GM19099 (cell line): ENCODE measurements around the gene TSR1.
A peak's percentile ranks its signal among the peaks of the same experiment; 100 is the strongest.

Source experiments
- POLR2A ChIP-seq: IDR thresholded peaks from 3 replicates; pipeline ENCODE4 v1.6.1; 2011; ENCODE audit warnings: low read depth; ENCODE audit not compliant: insufficient read length; ENCODE audit errors: extremely low read depth

TSR1 gene

GRCh38 chr17:2357931-2358434 lies 21.7 kb upstream of the TSR1 start:
- no peak for TF ChIP-seq POLR2A

GRCh38 chr17:2357237-2357636 lies 21.0 kb upstream of the TSR1 start:
- TF ChIP-seq POLR2A: no peak

GRCh38 chr17:2354311-2354710 lies 18.1 kb upstream of the TSR1 start:
- TF ChIP-seq POLR2A: no peak

GRCh38 chr17:2351269-2351668 lies 15.0 kb upstream of the TSR1 start:
- no peak for TF ChIP-seq POLR2A

- no peak for TF ChIP-seq POLR2A
Measured at GRCh38 chr17:2347805-2348685, 11.8 kb upstream of the TSR1 start.

DNA sequence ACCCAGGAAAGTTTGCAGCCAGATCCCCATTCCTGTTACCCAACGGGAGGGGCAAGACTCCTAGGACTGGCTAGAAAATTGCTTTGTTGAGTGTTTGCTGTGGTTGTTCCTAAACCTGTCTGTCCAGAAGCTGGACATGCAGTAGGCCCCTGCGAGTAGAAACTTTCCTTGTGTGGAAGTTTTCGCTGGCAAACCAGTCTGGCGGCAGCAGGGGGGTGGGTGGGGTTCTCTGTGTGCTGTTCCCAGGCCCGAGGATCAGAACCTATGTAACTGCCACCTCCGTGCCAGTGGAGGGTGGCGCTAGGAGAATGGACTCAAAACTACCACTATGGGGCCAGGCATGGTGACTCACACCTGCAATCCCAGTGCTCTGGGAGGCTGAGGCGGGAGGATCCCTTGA lies 10.2 kb upstream of the TSR1 start:
- no peak for TF ChIP-seq POLR2A

GRCh38 chr17:2344528-2344927 lies 8.3 kb upstream of the TSR1 start:
- TF ChIP-seq POLR2A: no peak

- no peak for TF ChIP-seq POLR2A
Measured at GRCh38 chr17:2343421-2343820, 7.2 kb upstream of the TSR1 start.

GRCh38 chr17:2338315-2338657 lies 2.0 kb upstream of the TSR1 start:
- no peak for TF ChIP-seq POLR2A

- peak; percentile 10 for TF ChIP-seq POLR2A
Measured at GRCh38 chr17:2337544-2338314, 1.5 kb upstream of the TSR1 start.

DNA sequence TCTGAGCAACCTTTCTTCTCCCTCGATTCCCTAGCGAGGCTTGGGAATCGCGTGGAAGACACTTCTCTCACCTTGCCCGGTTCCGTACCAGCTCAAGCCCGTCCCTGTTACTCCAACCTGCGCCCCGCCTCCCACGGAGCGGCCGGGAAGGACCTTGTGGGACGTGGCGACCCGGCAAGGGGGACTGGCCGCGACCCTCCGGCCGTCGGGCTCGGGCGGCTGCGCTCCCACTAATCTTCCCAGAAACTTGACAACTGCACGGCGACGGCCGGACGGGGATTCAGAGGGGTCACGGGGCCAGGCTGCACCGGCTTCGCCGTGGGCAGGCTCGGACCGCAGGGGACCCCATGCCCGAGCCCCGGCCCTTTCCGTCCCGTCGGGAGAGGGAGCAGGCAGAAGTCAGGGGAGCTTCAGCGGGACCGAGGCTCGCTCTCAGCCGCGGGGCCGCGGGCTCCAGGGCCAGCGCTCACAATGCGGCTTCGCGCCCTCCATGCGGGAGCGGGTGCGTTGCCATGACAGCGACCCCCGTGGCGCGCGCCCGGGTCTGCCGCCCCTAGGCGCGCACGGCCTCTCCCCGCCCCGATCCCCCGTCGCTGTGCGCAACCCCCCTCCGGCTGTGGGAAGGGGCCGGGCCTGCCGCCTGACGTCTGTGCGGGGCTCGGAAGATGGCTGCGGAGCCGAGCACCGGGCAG lies 741 bp upstream of the TSR1 start, which contains the start of gene SGSM2:
TSS of gene SGSM2 (plus strand) at position 650 of the 692 bp plus-strand sequence. CDS start 188 bp downstream, outside the sequence.
- peak; percentile 42 for TF ChIP-seq POLR2A

DNA sequence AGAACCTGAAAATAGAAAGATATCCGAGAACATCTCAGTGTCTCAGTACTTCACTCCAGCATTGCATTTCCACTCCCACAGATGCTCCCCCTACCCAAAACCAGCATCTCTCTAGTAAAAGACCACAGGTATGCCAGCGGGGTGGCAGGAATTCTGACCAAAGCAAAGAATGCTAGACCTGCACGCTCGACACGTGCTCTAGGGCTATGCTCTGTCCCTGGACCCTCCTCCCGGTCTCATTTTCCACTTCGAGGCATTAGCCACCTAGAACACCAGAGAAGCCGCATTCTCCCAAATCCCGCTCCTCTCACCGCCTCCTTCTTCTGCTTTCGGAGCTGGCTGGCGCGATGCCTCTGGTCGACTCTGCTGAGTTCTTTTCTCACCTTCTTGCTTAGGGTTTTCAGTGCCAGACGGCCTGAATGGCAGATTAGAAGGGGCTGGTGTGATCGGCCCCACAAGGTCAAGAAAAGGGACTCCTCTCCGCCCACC lies 487 bp downstream of the TSR1 start:
- no peak for TF ChIP-seq POLR2A

GRCh38 chr17:2331303-2331702 lies 5.0 kb downstream of the TSR1 start:
- no peak for TF ChIP-seq POLR2A

DNA sequence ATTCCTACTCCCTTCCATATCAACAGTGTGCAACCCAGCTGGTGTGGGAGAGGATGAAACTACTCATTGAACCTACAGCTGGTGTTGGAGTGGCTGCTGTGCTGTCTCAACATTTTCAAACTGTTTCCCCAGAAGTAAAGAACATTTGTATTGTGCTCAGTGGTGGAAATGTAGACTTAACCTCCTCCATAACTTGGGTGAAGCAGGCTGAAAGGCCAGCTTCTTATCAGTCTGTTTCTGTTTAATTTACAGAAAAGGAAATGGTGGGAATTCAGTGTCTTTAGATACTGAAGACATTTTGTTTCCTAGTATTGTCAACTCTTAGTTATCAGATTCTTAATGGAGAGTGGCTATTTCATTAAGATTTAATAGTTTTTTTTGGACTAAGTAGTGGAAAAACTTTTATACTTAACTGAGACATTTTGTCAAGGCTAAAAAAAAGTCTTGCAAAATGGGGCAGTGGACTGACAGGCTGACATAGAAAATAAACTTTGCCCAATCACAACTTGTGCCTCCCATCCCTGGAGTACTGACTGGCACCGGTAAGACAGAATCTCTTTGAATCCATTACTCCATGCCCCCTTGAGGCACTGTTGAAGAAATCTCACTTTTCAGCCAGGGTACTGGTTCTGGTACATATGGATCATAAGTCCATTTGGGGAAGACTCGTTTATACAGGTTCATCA lies 12.5 kb downstream of the TSR1 start:
- TF ChIP-seq POLR2A: no peak
